HL-60 (cell line): Measurements from ENCODE around the gene LIPI.

Experiments used
- GABPA ChIP-seq: IDR thresholded peaks from 2 replicates; pipeline ENCODE4 v1.6.1; 2012; ENCODE audit warnings: low read depth
- POLR2AphosphoS5 ChIP-seq: IDR thresholded peaks from 2 replicates; pipeline ENCODE4 v1.6.1; 2012; ENCODE audit warnings: low read depth
- REST ChIP-seq: IDR thresholded peaks from 2 replicates; pipeline ENCODE4 v1.6.1; 2012; ENCODE audit warnings: low read depth; ENCODE audit not compliant: insufficient replicate concordance
- SPI1 ChIP-seq: IDR thresholded peaks from 2 replicates; pipeline ENCODE4 v1.6.1; 2012; ENCODE audit warnings: low read depth, mild to moderate bottlenecking, borderline replicate concordance
- TF ChIP-seq, protein P1 (sequence below): IDR thresholded peaks from one replicate; pipeline ENCODE4 v1.5.1; 2011; ENCODE audit warnings: low read length, control low read depth, inconsistent platforms; ENCODE audit not compliant: insufficient read depth

- TF ChIP-seq, protein P1, sequence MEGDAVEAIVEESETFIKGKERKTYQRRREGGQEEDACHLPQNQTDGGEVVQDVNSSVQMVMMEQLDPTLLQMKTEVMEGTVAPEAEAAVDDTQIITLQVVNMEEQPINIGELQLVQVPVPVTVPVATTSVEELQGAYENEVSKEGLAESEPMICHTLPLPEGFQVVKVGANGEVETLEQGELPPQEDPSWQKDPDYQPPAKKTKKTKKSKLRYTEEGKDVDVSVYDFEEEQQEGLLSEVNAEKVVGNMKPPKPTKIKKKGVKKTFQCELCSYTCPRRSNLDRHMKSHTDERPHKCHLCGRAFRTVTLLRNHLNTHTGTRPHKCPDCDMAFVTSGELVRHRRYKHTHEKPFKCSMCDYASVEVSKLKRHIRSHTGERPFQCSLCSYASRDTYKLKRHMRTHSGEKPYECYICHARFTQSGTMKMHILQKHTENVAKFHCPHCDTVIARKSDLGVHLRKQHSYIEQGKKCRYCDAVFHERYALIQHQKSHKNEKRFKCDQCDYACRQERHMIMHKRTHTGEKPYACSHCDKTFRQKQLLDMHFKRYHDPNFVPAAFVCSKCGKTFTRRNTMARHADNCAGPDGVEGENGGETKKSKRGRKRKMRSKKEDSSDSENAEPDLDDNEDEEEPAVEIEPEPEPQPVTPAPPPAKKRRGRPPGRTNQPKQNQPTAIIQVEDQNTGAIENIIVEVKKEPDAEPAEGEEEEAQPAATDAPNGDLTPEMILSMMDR = no peak
- TF ChIP-seq POLR2AphosphoS5 (no peak), GABPA (no peak), REST (no peak), SPI1 (no peak)
These were observed 5.4 kb upstream of the LIPI start, which contains the start of gene RBM11 for GRCh38 chr21:14215971-14216641.
